Stimulated activated naive CD8-positive, alpha-beta T cell treated with anti-CD3 and anti-CD28 coated beads, Interleukin-15, Interleukin-2, amounts not matched to agents 100 ng/mL and 50 ng/mL, for 24 hours (primary cell): Measurements from ENCODE around the gene IL36B.

Experiments used
- H3K27ac Mint-ChIP-seq: one replicate; pipeline ENCODE4 v1.8.0; 2021; ENCODE audit warnings: mild to moderate bottlenecking, mixed read lengths
- H3K27me3 Mint-ChIP-seq: one replicate; pipeline ENCODE4 v1.8.0; 2021; ENCODE audit warnings: mixed read lengths
- H3K36me3 Mint-ChIP-seq: one replicate; pipeline ENCODE4 v1.8.0; 2021; ENCODE audit warnings: low read depth, mixed read lengths
- H3K4me1 Mint-ChIP-seq: one replicate; pipeline ENCODE4 v1.8.0; 2021; ENCODE audit warnings: low read depth, mixed read lengths
- H3K4me3 Mint-ChIP-seq: one replicate; pipeline ENCODE4 v1.8.0; 2021; ENCODE audit warnings: mild to moderate bottlenecking, mixed read lengths
- H3K9me3 Mint-ChIP-seq: one replicate; pipeline ENCODE4 v1.8.0; 2021; ENCODE audit warnings: mixed read lengths

IL36B gene

GRCh38 chr2:113081488-113082210, 29.0 kb upstream of the IL36B start:
- Mint-ChIP-seq H3K36me3 (no peaks in the 10 kb centered on the region), H3K27ac (no peak overlapping the region), H3K27me3 (peaks cover 14% of the 10 kb centered on the region), H3K9me3 (no peaks in the 10 kb centered on the region), H3K4me3 (no peak overlapping the region), H3K4me1 (peaks cover 26% of the 10 kb centered on the region)

GRCh38 chr2:113080134-113080533, 27.5 kb upstream of the IL36B start:
- Mint-ChIP-seq H3K4me3 (no peak overlapping the region), H3K27ac (no peak overlapping the region), H3K4me1 (peaks cover 25% of the 10 kb centered on the region), H3K27me3 (peaks cover 11% of the 10 kb centered on the region), H3K9me3 (no peaks in the 10 kb centered on the region), H3K36me3 (no peaks in the 10 kb centered on the region)

- Mint-ChIP-seq H3K27ac (no peak overlapping the region), H3K36me3 (no peaks in the 10 kb centered on the region), H3K4me3 (no peak overlapping the region), H3K9me3 (no peaks in the 10 kb centered on the region), H3K27me3 (peaks cover 6% of the 10 kb centered on the region), H3K4me1 (peaks cover 28% of the 10 kb centered on the region)
These were observed 26.5 kb upstream of the IL36B start for GRCh38 chr2:113079131-113079530.

- H3K4me1 Mint-ChIP-seq, result peaks cover 23% of the 10 kb centered on the region
- H3K36me3 Mint-ChIP-seq, result no peaks in the 10 kb centered on the region
- no peak overlapping the region for H3K27ac Mint-ChIP-seq
- no peaks in the 10 kb centered on the region for H3K9me3 Mint-ChIP-seq
- H3K4me3 Mint-ChIP-seq, result no peak overlapping the region
- H3K27me3 Mint-ChIP-seq, result peaks cover 6% of the 10 kb centered on the region
These were observed 25.7 kb upstream of the IL36B start for GRCh38 chr2:113078350-113078839.

- Mint-ChIP-seq H3K9me3 (no peaks in the 10 kb centered on the region), H3K36me3 (no peaks in the 10 kb centered on the region), H3K27ac (no peak overlapping the region), H3K27me3 (peaks cover 6% of the 10 kb centered on the region), H3K4me3 (no peak overlapping the region), H3K4me1 (peaks cover 18% of the 10 kb centered on the region)
These were observed 25.3 kb upstream of the IL36B start for GRCh38 chr2:113077921-113078320.

GRCh38 chr2:113076954-113077669, 24.4 kb upstream of the IL36B start:
- Mint-ChIP-seq H3K9me3 (no peaks in the 10 kb centered on the region), H3K36me3 (no peaks in the 10 kb centered on the region), H3K4me3 (no peak overlapping the region), H3K4me1 (peaks cover 14% of the 10 kb centered on the region), H3K27me3 (peaks cover 6% of the 10 kb centered on the region), H3K27ac (no peak overlapping the region)

- H3K4me3 Mint-ChIP-seq, result no peak overlapping the region
- no peaks in the 10 kb centered on the region for H3K9me3 Mint-ChIP-seq
- H3K27me3 Mint-ChIP-seq, result peaks cover 2% of the 10 kb centered on the region
- H3K36me3 Mint-ChIP-seq, result no peaks in the 10 kb centered on the region
- peaks cover 10% of the 10 kb centered on the region for H3K4me1 Mint-ChIP-seq
- H3K27ac Mint-ChIP-seq, result no peak overlapping the region
These were observed 22.9 kb upstream of the IL36B start for GRCh38 chr2:113075600-113075999.

GRCh38 chr2:113075030-113075429, 22.4 kb upstream of the IL36B start:
- H3K27me3 Mint-ChIP-seq, result no peaks in the 10 kb centered on the region
- H3K27ac Mint-ChIP-seq, result no peak overlapping the region
- H3K9me3 Mint-ChIP-seq, result no peaks in the 10 kb centered on the region
- no peaks in the 10 kb centered on the region for H3K36me3 Mint-ChIP-seq
- H3K4me1 Mint-ChIP-seq, result peaks cover 10% of the 10 kb centered on the region
- H3K4me3 Mint-ChIP-seq, result no peak overlapping the region

- H3K27me3 Mint-ChIP-seq, result no peaks in the 10 kb centered on the region
- H3K27ac Mint-ChIP-seq, result no peak overlapping the region
- no peaks in the 10 kb centered on the region for H3K36me3 Mint-ChIP-seq
- peaks cover 10% of the 10 kb centered on the region for H3K4me1 Mint-ChIP-seq
- no peaks in the 10 kb centered on the region for H3K9me3 Mint-ChIP-seq
- H3K4me3 Mint-ChIP-seq, result no peak overlapping the region
These were observed 20.7 kb upstream of the IL36B start for GRCh38 chr2:113073325-113073834.

GRCh38 chr2:113072584-113072983, 19.9 kb upstream of the IL36B start:
- Mint-ChIP-seq H3K4me3 (no peak overlapping the region), H3K4me1 (peaks cover 10% of the 10 kb centered on the region), H3K27ac (no peak overlapping the region), H3K27me3 (no peaks in the 10 kb centered on the region), H3K9me3 (no peaks in the 10 kb centered on the region), H3K36me3 (no peaks in the 10 kb centered on the region)

- H3K36me3 Mint-ChIP-seq, result no peaks in the 10 kb centered on the region
- no peak overlapping the region for H3K4me3 Mint-ChIP-seq
- H3K27ac Mint-ChIP-seq, result no peak overlapping the region
- no peaks in the 10 kb centered on the region for H3K27me3 Mint-ChIP-seq
- no peaks in the 10 kb centered on the region for H3K9me3 Mint-ChIP-seq
- H3K4me1 Mint-ChIP-seq, result peaks cover 10% of the 10 kb centered on the region
These were observed 17.9 kb upstream of the IL36B start for GRCh38 chr2:113070606-113070975.

GRCh38 chr2:113069676-113070605, 17.3 kb upstream of the IL36B start:
- no peaks in the 10 kb centered on the region for H3K27me3 Mint-ChIP-seq
- no peak overlapping the region for H3K27ac Mint-ChIP-seq
- peaks cover 5% of the 10 kb centered on the region for H3K4me1 Mint-ChIP-seq
- H3K9me3 Mint-ChIP-seq, result peaks cover 4% of the 10 kb centered on the region
- no peak overlapping the region for H3K4me3 Mint-ChIP-seq
- H3K36me3 Mint-ChIP-seq, result no peaks in the 10 kb centered on the region

- Mint-ChIP-seq H3K27me3 (no peaks in the 10 kb centered on the region), H3K9me3 (peaks cover 4% of the 10 kb centered on the region), H3K36me3 (no peaks in the 10 kb centered on the region)
These were observed 16.2 kb upstream of the IL36B start for GRCh38 chr2:113068706-113069485.

GRCh38 chr2:113068249-113068648, 15.6 kb upstream of the IL36B start:
- Mint-ChIP-seq H3K27ac (no peak overlapping the region), H3K27me3 (no peaks in the 10 kb centered on the region), H3K4me3 (no peak overlapping the region), H3K4me1 (no peaks in the 10 kb centered on the region), H3K36me3 (no peaks in the 10 kb centered on the region), H3K9me3 (peaks cover 4% of the 10 kb centered on the region)

More at GRCh38 chr2:113068706-113069485, 16.2 kb upstream of the IL36B start:
- Mint-ChIP-seq H3K4me3 (no peak overlapping the region), H3K27ac (no peak overlapping the region), H3K4me1 (no peaks in the 10 kb centered on the region)
